Activated CD4-positive, alpha-beta T cell treated with anti-CD3 and anti-CD28 coated beads for 48 hours (primary cell): ENCODE results near the gene ARNT2.

Experiments used
- DNase-seq: peaks from one replicate; pipeline ENCODE4 v3.0.0-alpha.2; 2020

The ARNT2 gene

DNA sequence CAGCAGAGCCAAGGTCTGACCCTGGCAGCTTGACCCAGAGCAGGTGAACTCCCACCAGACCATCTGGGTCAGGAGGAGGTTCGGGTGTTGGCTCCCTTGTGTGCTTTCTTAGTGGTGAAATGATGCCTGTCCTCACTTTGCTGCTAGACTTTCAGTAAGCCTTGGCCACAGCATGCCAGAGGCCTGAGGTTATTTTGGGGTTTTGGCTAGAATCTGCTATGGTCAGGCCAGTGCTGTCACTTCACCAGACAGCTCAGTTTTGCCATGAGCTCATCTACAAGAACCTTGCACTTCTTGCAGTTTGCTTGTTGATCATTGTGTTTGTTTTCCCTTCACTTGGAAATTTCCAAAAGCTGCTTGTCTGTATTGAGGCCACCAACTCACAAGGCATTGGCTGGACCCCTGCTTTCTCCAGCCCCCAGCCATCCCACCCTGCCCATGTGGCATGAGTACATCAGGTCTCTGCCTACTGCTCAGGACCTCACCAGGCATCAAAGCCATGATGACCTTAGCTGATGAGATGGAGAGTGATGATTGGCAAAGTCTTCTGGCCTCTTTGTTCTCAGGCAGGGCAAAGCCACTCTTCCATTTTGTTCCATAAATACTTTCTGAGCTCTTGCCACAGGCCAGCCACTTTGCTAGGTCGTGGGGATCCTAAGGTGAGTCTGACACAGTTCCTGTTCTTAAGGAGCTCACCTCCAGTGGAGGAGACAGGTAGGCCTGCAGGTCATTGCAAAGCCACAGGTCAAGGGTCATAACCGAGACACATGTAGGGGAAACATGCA lies 122.6 kb downstream of the ARNT2 start:
- DNase-seq = no peak

DNA sequence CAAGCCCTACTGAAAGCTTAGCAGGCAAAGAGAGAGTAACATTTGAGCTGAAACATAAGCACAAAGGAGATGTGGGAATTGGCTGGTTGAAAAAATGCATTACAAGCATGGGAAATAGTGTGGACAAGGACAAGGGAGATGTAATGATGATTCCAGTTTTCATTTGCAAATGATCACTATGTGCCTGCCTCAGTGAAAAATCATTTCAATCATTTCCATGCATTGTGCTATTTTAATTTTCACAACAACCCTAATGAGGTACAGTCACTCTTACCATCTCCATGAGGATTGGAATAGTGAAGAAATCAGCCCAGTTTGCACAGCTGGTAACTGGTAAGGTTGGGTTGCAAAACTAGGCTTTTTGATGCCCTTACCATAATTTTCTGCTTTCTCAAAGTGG lies 123.2 kb downstream of the ARNT2 start:
- DNase-seq = no peak

DNA sequence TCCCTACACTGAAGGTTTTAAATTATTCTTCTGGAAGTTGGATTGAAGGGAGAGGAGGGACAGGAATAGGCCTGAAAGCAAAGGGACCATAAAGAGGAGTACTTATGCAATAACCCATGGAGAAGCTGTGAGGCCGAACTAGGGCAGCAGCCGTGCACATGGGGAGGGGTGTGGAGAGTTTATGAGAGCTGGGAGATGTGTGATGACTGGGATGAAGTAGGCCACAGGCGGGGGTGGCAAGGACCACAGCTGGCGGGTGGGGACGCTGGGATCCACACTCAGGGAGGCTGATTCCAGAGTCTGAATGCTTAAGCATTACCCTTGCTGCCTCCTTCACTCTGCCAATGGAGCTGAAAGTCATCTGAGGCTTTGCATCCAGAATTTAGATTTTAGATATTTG lies 123.8 kb downstream of the ARNT2 start:
- DNase-seq = no peak

DNA sequence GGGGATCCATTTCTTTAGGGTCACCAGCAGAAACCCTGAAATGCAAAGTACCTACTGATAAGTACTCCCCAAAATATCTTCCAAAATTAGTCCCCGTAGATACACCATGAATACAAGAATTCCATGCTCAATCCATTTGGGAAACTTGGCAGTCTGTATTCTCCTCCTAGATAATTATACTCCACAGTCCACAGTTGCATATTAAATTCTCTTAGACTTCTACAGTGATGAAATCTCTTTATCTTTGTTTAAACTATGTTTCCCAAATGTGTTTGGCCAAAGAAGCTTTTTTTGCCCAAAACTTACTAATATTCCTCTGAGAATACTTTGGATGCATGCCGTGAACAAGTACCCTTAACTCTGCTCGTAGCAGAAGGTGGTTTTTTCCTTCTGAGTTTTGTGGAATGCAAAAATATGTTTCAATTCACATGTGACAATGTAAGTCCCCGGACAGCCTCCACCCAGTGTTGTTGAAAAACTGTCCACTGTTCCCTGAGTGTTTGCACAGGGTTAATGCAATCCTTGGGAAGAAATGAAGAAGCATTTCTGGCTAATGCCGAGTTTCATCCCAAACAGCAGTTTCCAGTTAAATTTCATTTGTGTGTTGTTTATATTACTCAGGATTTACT lies 126.7 kb downstream of the ARNT2 start:
- no peak for DNase-seq

DNA sequence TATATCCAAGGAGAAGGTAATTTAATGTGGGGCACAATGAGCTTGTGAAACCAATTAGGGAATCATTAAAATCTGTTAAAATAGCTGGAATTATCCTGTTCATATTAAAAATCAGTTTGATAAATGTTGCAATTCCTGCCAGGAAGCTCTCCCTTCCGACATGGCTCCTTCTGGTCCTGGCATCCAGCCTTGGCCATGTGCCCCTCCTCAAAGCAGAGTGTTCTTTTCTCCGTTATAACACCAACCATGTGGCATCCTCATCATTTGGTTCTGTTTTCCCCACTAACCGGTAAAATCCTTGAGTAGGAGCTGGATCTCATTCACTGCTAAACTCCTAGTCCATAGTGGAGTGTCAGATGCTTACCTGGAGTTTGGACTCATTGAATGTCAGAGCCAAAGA lies 127.2 kb downstream of the ARNT2 start:
- no peak for DNase-seq

DNA sequence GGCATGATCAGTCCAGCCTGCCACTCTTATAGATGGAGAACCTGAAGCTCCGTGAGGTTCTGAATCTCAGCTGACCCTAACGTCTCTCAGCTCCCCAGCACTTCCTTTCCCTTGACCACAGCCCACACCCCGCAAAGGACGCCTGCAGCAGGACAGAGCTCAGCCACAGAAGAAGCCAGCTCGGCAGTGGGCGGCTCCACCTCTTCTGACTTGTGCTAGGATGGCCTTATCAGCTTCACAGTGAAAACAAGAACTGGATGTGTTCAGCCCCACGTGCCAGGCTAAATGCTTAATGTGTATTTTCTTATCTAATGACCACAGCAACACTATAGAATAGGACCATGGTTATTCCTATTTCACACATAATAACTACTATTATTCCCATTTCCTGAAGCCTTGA lies 127.6 kb downstream of the ARNT2 start:
- DNase-seq = no peak

DNA sequence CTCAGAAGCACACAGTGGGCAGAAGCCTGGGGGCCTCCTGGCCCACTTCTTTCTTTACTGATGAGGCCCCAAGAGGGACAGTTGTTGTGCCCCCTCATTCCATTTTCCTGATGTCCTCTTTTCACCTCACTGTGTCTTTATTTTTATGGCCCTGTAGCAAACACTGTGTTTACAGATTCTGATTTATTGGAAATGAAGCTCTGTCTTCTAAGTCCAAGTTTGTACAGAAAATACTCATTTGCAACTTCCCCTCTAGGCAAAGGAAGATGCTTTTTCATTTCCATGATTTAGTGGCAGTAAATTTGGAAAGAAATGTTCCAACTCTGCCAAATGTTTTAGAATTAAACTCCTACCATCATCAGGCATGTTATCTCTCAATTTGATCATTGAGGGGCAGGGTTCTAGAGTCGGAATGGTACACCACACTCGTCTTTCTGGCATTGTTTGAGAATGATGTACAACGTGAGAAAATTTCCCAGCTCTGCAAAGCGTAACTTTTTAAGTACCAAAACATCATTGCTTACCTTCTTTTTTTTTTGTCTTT lies 129.7 kb downstream of the ARNT2 start:
- DNase-seq = no peak

DNA sequence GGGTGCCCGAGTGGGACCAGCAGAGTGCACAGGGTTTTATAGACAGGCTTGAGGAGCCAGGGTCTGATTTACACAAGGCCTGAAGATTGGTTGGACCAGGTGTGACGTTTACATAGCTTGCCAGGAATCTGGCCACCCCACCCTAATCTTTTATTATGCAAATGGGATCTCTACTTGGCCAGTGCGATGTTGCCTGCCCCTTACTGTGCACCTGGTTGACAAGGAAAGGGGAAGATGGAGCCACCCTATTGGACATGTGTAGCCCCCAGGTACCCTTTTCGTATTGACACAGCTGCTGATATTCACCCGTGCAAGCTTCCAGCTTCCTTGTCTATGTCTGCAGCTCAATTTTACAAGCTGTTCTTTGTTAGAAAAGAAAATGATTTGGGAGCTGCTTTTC lies 132.0 kb downstream of the ARNT2 start:
- DNase-seq = no peak

DNA sequence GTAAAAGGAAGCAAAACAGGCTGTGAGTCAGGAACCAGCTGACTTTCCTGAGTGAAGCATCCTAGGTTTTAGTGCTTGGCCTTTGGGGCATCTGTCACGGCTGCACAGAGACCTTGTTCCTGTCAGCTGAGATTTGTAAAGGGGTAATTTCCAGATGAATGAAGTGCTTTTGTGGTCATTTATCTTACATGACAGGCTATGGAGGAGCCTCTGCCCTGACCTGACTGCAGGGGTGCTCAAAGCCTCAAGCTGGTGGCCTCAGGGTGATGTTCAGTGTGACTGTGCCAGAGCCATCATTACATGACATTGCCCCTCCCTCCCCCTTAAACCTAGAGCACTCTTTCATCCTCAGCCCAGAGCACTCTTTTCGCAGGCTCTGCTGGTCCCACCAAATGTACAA lies 132.5 kb downstream of the ARNT2 start:
- DNase-seq = no peak

DNA sequence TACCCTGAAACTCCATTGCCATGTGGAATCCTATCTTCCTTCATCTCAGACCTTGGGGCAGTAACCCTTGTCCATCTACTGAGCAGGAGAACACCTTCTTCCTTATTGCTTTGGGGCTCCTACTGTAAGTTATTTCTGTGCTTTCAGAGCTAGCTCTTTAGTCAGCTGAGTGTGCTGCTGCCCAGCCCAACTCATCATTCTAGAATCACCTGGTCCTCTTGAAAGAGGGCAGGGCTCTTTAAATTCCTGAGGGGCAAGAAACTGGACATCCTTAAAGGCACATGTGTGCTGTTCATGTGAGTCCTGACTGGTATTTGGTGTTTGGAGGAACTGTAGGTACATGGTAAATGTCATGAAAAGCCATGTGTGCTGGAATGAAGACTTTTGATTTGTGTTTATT lies 140.9 kb downstream of the ARNT2 start:
- DNase-seq = no peak

DNA sequence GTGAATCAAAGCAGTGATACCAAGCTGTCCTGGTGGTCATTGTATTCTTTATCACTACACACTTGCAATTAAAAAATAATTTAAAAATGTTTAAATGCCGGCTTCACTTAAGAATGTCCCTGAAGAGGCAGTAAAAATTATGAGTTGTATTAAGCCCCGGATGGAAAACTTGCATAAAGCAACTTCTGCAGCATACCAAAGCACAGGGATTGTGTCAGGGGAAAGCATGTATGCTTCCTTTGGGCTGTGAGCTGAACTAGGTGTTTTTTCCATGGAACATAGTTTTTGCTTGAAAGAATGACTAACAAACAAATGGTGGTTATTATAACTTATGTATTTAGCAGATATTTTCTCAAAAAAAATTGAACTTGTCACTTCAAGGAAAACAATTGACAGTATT lies 143.1 kb downstream of the ARNT2 start:
- no peak for DNase-seq

DNA sequence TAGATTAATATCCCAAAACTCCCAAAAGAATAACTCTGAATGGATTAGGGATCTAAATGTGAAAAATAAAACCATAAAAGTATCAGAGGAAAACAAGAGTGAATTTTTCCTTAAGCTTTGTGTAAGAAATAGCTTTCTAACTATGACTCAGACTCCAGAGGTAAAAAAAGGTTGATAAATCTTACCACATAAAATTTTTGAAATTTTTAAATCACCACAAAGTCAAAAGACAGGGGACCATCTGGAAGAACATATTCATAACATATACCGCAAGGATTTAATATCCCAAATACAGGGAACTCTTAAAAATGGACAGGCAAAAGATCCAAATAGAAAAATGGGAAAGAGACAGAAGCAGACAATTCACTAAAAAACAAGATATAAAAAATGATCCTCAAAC lies 145.0 kb downstream of the ARNT2 start:
- no peak for DNase-seq

DNA sequence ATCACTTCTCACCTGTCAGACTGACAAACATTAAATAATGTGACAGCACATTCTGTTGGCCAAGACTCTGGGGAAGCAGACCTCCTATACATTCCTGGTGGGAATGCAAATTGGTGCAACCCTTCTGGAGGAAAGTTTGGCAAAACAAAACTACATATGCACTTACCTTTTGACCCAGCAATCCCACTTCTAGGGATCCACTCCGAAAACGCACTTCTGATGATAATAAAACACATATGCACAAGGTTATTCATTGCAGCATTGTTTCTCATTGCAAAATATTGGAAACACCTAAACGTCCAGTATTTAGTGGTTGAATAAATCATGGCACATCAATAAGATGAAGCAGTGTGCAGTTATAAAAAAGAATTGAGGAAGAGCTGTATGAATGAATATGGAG lies 145.5 kb downstream of the ARNT2 start:
- DNase-seq = no peak

DNA sequence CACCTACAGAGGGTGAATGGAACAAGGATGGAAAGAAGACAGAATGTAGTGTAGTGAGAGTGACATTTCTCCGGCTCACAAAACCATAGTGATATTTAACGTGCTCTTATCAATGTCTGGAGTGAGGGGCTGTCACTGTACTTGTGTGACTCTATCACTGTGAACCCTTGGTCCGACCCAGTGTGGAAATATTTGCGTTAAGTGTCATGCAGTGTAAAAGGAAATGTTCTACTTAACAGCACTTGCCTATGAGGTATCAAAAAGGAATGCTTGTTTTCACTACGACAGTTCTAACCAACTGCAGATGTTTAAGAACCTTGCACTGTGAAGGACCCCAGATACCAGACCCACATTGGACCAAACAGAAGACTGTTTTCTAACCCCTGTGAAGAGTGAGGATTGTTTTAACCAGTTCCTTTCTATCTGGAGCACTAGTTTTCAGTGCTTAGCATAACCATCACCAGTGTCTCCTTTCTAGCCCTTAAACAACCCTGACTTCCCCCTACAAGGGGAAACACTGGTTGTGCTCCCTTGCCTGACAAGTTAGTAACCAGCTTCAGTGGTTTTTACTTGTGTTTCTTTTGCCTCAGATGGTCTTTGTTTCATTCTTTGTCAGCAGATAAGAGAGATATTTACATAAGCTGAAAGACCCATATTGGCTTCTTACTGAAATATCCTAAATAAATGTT lies 146.2 kb downstream of the ARNT2 start:
- no peak for DNase-seq

DNA sequence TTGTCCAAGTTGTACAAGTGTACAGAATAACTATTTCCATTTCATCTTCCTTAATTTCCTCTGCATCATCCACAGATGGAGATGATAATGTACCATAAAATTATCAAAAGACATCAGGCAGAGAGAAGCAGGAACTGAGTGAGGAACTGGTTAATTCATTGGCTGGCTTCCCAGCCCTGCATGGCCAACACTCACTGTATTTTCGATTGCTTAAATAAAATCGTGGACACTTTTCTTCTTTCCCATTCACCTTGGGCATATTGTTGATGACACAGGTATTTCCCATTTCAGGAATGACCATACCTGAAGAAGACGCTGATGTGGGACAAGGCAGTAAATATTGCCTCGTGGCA lies 146.7 kb downstream of the ARNT2 start:
- DNase-seq = no peak

DNA sequence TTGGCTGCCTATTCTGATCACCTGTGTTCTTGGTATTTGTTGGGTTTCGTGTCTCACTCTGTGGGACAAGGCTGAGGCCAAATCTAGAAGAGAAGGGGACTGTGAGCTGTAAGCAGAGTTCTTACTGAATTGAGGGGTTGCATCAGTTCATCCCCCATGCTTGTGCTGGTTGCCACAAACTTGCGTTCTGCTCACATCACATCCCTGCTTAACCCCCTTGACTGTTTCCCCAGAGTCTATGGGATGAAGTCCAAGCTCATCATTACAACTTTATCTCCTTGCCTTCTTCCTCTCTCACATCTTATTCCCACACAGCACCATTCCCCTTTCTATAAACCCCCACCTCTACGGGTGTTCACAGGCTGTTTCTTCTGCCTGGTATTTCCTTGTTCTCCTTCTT lies 147.2 kb downstream of the ARNT2 start:
- no peak for DNase-seq

DNA sequence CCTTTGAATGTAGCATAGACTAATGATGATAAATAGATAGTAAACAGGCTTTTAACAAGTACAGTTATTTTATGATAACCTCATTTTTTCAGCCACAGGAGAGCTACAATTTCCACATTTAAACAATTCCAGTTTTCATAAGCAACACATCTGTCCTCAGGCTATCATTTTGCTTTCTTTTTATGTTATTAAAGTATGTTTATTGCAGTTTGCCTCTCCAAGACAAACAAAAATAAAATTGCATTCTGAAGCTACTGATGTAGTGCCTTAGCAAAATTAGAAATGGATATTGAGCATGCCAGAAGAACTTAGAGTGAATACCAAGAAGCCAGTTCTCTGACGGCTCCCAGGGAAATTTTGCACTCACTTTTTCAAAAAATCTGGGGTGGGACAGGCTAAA lies 150.4 kb downstream of the ARNT2 start:
- no peak for DNase-seq

DNA sequence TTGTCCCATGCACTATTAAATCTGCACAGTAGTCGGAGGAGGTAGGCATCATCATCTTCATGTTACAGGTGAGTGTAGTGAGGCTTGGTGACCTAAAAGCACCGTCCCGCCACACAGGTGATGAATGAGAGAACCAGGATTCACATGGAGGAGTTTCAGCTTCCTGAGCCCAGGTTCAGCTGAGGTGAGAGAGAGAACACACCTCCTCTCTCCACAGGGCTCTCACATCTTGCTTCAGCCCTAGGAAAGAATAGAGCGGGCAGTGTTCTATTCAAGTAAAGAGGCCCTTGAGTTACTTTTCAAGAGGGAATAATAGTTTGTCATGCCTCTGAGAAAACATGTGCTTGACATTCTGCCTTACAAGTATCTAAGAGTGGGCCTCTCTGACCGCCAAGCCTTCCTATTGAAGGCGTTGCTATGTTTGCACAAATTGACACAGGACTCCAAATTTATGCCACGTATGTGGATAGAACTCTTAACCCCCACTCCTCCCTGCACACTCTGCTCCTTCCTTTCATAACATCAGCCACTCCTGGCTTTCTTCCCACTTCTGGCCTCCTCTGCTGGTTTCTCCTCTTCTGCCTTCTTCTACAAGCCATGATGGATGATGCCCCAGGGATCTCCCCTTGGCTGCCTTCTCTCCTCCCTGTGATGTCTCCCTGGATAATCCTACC lies 152.6 kb downstream of the ARNT2 start:
- no peak for DNase-seq

DNA sequence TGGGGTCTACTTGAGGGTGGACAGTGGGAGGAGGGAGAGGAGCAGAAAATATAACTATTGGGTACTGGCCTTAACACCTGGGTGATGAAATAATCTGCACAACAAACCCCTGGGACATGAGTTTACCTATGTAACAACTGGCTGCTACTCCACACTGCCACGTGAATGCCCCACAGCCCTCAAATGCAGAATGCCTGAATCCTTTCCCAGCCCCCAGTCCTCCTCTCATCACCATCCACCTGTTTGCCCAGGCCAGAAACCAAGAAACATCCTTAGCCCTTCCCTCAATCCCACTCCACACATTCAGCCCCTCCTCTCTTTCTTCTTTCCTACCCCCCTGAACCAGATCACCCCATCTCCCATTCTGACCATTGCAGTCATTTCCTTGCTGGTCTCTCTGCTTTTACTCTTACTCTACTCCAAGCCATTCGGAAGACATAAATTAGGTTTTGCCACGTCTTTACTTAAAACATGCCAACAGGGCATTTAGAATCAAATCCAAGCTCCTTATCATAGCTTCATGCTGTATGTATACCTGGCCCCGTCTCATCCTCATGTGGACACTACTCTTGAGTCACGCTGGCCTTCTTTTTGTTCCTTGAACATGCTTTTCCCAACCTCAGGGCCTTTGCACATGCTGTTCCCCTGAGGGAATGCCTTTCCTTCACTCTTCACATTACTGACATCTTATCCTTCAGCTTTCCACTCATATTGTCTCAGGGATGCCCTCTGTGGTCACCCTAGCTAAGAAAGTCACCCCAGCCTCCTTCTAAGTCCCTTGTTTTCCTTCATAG lies 153.5 kb downstream of the ARNT2 start:
- no peak for DNase-seq

DNA sequence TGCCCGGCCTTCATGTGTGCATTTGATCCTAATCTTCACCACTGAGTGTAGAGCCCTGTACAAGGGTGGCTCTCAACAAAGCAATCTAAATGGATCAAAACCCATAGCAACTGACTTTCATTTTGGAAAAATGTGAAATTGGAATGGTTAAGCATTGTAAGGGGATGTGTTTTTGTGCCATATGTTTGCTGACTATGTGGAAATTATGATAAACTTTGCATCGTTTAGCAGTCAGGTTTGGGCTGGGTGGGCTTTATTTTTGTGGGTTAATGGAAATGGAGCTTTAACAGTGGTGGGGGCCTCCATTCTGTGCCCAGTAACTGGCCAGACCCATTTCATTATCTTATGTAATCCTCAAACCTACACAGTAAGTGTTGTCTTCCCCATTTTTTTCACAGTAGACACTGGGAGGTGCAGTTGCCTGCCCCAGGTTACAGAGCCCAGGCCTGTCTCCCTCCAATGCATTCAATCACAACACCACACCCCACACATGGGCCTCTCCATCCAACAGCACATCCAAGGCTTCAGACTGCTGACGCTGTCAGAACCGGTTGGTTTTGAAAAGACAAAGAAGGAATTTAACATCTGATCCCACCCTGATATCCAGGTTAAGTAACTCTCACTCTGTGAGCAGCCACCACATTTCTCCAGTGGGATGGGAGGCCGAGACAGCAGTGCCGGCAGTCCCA lies 154.6 kb downstream of the ARNT2 start:
- DNase-seq = no peak

DNA sequence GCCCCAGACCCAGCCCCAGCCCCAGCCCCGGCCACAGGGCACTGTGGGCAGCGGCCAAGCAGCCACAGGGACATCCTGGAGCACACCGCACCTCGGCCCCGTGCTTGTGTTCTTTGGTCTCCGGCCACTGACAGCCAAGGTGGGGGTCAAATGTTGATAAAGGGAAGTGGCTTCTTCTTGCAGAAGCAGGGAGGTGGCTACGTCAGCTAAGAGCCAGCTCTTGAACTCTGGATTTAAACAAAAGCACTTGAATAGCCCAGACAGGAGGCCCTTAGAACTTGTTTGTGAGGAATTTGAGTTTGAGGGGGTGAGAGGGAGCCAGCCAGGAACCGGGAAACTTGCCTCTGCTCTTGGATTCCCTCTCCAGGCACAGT lies 155.1 kb downstream of the ARNT2 start:
- DNase-seq = no peak

DNA sequence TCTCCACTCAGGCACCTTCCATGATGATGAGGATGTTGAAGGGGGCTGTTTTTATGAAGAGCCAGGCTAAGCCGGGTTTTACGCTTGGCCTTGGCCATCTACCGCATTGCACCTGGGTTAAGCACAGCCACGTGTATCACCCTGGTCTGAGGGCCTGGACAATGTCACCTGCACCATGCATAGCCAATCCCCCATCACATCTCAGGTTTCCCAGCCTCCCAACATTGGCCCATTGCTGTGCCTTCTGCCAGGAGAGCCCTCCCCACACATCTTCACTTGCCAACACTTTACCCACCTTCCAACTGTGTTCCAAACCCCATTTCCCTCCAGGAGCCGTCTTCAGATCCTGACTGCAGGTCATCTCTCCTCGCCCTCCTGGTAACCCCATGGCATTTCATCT lies 155.6 kb downstream of the ARNT2 start:
- no peak for DNase-seq
